NCI-H345 treated with DMSO at 0.1 percent for 48 hours (cell line): Measurements from ENCODE around the gene ARHGEF28.

ENCODE experiments used
- DNase-seq: peaks from one replicate; lab custom pipeline; 2025; ENCODE audit not compliant: unreplicated experiment; lab: John Stamatoyannopoulos, UW

The ARHGEF28 gene

DNA sequence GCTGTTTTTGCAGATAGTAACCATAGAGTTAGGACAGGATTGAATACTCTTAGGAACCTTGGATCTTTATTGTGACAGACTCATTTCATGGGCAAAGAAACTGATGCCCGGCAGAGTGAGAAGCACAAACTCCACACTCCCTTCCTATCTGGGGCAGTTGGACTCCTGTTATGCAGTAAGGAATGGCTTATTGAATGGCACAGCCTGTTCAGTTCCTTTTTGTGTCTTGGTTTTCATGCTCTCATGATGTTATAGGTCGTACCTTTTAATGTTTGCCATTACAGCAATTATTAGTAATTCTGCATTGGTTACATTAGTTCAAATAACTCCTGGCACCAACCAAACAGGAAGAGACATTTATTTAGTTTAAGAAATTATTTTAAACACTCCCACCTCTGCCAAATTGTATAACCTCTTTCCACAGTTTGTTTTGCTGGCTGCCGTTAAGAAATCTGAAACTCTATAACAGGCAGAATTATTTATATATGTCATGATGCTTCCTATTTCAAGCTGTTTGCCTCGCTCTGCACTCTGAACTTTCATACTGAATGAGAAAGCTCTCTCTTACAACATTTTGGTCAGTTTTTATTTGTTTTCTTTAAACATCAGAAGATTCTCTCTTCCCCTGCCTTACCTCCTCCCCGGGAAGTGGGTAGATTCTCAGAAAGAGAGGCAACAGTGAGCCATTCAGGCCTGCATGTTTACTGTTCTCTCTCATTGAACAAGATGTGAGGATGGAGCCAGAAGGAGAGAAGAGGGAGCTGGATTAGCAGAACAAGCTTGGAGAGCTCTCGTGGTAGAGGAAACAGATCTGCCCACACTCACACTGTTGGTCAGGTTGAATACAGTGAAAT is 144.4 kb downstream of the ARHGEF28 start:
- no peak for DNase-seq

- DNase-seq: no peak
Measured at GRCh38 chr5:73774924-73775323, 148.9 kb downstream of the ARHGEF28 start.

- DNase-seq: no peak
Measured at GRCh38 chr5:73776405-73776804, 150.4 kb downstream of the ARHGEF28 start.

GRCh38 chr5:73777192-73777591 is 151.2 kb downstream of the ARHGEF28 start:
- DNase-seq: no peak

DNA sequence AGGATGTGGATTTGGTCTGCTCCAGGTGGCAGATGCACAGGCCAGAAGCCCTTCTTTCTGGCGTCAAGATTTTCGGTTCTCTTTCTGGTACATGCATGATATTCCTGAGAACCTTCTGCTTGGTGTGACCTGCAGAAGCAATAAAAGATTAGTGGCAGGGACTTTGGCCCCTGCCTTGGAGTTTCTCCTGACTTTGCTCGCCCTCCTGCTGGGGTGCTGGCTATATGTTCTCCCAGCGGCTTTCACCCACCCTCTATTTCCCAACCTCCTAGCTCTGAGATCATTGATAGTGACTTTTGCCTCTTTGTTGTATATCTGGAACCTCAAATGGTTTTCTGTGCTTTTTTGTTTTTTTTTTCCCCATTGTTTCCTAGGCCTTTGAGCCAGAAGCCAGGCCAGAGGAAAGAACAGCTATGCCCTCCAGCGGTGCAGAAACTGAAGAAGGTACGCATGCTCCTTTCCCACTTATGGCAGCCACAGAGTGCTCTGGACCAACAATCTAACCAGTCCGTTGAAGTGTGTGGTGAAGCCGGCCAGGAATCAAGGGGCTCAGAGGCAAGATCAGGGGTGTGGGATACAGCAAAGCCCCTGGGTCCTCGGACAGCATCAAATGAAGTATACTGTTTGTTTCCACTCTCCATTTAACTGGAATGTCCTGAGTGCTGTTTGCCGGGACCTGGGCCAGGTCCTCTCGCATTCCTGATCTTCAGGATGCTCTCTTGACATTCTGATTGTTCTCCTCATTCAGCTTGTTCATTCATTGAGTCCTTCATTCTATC is 154.5 kb downstream of the ARHGEF28 start:
- no peak for DNase-seq

DNA sequence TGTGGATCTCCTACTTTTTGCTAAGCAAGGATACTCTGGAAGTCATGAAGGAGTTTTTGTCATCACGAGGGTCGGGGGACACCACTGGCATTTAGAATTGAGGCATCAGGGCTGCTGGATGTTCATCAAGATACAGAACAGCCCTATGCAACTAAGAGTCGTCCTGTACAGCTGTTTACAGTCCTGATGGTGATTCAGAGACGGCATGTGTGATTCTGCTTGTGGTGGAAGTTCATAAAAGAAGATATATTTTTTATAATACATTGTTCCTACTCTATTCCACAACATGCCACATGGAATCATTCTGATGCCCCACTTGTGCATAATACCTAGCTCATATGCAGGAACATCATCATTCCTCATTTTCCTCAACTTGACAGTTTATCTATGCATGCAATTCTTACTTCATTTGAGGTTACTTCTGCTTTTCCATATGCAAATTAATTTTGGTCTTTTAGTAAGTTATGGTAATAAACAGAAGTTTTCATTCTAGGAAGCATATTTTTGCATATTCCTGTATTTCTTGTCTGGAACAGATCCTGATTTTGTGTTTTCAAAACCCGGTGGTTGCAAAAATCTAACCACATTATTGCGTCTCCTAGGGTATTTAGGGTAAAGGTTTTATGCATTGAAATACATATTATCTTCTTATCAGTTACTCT is 155.2 kb downstream of the ARHGEF28 start:
- DNase-seq: no peak

DNA sequence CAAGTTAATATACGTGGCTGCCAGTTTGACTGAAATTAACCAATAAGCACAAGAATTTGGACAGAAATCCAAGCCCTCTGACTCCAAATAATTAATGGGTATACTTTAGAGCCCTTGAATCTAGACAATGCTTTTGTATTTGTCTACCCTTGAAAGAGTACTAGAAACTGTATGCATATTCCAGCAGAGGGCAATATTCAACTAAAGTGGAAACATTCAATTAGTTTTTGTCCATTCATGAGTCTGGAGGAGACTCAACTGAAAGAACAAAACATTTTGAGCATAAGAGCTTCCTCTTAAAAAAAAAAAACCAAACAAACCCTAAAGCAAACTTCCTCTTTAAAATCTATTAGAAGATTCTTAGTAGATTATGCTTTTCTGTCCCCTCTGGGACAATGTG is 157.8 kb downstream of the ARHGEF28 start:
- DNase-seq: no peak

DNA sequence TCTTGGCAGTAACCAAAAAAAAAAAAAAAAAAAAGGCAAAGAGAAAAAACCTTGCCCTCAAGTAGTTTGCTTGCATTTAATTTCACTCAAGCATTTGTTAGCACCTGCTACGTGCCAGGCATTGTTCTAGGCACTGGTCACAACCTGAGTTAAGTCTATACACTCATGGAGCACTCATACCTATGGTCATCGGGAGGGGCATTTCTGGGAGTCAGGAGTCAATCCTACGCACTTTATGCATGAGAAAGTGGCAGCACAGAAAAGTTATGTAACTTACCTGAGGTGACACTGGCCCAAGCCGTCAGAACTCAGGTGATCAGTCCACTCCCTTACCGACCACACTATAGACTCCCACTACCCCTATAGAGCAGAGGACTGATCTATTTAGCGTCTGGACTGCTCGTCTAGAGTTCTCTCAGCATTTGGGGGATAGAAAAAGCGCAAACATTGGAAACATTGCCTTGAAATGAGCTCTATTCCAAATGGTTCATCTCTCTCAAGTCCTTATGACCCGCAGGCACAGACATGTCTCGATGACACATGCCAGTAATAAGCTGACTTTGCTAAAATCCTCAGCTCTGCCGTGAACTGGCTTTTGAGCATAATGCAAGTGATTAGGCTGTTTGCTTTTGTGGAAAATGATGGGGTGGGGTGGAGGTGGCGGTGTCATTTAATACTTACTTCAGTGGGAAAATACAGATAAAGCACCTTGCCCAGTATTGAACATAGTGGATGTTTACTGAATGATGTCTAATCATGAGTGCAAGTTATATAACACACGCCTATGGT is 160.2 kb downstream of the ARHGEF28 start:
- no peak for DNase-seq

DNA sequence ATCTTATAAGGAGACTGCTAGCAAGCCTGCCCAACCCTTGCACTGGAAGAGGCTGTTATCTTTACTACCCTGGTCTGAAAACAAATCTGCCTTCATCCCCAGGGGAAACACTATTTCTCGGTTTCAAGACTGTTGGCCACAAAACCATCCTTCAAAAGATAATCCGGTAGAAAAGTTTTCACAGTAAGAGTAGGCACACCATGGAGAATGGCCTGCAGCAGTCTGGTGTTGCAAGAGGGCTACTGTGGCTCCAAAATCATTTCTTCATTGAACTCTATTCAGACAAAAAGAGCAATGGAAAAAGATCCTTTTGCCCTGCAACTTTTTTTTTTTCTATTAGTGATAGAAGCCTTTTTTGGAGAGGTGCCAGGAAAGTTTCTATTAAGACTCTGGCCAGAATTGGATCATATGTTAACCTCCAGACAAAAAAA is 163.9 kb downstream of the ARHGEF28 start:
- no peak for DNase-seq

GRCh38 chr5:73791389-73791788 is 165.4 kb downstream of the ARHGEF28 start:
- no peak for DNase-seq

DNA sequence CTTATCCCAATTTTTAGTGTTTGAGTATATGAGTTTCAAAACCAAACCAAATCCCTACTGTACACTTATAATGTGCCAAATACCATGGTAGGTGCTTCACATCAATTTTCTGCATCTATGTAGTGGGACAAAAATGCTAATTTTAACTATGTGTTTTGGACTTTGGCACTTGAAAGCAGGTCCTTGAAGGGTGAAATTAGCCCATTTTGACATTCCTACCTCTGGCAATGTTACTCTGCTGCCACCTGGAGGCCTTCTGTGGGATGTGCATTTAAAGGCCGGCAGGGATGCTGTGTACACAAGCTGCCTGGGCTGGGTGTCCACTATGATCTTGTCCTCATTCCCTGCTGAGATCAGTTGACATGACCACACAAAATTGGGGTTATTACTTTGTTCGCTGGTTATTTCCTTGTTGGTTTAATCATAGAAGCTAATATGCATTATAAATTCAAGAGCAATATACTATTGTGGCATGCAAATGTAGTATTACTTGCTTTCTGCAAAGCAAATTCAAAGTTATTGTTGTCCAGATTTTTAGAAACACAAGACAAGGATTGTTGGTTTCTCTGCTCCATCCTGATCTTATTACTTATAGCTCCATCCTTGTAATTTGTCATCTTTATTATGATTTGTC is 166.8 kb downstream of the ARHGEF28 start:
- peak; percentile 14 for DNase-seq

GRCh38 chr5:73793911-73794310 is 167.9 kb downstream of the ARHGEF28 start:
- no peak for DNase-seq

DNA sequence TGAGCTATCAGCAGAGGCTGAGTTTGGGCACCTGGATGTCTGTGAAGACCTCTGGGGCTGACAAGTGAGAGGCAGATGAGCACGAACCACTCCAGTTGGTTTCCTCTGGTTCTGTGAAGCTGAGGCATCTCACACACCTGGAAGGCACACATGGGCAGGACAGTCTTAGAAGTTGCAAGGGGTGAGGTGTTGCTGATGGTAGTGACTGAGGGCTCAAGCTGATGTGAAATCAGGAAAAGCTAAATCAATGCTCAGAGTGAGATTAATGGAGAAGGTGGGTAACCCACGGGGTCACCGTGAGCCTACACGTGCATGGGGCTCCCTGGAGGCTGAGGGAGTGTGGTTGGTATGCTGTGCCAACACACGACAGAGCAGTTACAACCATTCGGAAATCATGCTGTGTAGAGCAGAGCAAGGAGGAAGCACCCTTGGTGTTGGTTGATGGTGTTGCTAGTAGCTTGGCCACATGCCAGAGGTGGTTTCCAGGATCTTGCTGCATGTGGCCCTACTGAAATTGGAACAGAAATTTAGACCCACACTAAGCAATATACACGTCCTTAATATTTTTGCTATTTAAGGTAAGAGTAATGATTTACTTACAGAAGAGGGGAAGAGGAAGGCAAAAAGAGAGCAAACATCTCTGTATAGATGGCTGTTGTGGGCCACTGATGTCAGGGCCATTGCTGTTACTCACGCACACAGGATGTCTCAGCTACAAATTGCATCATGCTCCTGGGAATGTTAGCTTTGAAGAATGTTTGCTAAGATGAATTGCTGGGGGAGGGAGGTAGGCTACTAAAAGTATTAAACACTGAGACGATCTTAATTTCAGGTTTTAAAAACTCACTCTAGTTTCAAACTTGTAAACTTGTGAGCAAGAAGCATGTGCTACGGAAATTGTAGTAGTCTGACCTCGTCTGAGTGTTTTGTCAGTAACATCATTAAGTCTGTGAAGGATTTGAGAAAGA is 170.5 kb downstream of the ARHGEF28 start:
- DNase-seq: no peak

GRCh38 chr5:73797132-73797510 is 171.1 kb downstream of the ARHGEF28 start:
- DNase-seq: no peak

DNA sequence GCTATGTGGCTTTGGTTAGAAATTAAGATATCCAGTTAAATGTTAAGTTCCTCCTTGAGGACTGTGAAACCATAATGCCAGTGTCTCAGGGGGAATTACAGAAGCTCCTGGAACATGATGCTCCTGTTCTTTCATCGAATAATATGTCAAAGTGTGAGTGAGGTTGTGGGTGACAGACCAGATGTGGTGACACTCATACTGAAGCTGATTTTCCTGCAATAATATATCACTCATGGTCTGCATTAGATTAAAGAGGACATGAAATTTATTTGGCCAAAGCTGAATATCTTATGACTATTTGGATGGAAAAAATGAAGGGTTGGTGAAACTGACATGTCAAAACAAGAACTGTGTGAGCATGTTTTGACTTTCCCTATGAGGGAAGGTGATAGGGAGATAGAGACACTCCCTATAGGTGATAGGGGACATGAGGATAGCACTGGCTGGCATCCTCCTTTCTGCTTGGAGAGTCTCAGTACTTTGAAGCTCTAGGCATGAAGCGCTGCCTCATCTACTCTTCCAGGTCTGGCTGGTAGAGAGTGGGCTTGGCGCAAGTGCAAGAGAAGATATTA is 173.5 kb downstream of the ARHGEF28 start:
- DNase-seq: no peak

DNA sequence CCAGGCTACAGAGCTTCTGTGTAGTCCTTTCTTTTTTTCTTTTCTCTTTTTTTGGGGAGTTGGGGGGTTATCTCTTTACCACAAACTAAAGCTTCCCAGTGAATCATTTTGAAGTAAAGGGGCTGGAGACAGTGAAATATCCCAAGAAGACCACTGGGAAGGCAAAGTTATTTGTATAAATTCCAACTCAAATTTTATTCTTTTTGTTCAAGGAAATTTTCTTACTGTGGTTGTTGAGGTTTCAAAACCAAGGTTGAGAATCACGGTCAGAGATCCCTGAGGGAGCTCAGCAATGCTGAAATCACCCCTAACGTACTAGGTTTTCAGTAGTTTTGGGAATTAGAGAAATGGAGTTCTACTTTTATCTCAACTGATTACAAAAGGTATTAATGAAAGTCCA is 175.7 kb downstream of the ARHGEF28 start:
- no peak for DNase-seq

DNA sequence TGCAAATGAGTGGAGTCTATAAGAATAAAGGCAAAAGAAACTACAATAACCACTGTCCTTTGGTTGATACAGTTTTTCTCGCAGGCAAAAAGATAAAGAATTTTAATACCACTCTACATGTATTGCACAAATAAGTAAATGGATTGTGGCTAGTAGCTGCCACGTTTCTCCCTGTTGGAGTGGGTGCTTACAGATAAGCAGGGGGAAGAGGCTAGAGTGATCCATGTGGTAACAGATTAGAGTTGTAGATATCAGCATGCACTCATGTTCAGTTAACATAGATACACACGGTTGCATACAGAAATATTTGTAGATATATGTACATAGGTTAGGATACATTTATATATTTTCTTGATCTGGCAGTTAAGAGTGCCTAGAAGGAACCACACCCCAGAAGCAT is 179.5 kb downstream of the ARHGEF28 start:
- DNase-seq: no peak

- DNase-seq: no peak
Measured at GRCh38 chr5:73808911-73809310, 182.9 kb downstream of the ARHGEF28 start.

DNA sequence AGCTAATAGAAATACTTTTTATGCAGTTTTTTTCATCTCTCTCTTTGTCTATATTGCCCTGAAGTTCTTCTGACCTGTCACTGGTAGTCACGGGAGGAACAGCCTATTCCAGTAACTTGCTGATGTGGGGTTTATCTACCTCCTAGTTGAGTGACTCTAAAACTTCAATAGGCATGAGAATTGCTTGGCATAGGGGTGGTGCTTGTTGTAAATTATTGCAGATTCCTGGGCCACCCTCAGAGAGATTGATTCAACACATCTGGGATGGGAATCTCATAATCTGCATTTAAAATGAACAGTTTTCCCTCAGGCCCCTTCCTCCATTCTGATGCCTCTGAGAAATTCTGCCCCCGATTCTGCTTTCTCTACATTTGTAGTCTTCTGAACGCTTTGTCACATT is 184.4 kb downstream of the ARHGEF28 start:
- DNase-seq: no peak
